Stimulated activated CD4-positive, alpha-beta T cell treated with anti-CD3 and anti-CD28 coated beads, Interleukin-4, amount 100 ng/mL, for 24 hours (primary cell): Measurements from ENCODE around the gene ELOB.

ENCODE experiments used
- DNase-seq: peaks from one replicate; pipeline ENCODE4 v3.0.0-alpha.2; 2020

The ELOB gene

DNA sequence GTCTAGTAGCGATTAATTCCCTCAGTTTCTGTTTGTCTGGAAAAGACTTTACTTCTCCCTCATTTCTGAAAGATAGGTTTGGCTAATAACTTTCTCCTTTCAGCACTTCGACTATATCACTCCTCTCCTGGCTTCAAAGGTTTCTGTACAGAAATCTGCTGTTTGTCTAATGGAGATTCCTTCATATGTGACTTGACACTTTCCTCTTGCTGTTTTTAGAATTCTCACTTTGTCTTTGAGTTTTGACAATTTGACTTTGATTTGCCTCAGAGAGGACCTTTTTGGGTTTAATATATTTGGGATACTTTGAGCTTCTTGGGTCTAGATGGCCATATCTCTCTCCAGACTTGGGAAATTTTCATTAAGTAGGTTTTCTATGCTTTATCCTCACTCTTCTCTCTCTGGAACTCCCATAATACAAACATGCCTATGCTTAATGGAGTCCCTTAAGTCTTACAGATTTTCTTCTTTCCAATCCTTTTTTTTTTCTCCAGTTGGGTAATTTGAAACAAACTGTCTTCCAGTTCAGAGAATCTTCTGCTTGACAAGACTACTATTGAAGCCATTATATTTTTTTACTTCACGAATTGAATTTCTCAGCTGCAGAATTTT lies 32.2 kb upstream of the ELOB start:
- no peak for DNase-seq

DNA sequence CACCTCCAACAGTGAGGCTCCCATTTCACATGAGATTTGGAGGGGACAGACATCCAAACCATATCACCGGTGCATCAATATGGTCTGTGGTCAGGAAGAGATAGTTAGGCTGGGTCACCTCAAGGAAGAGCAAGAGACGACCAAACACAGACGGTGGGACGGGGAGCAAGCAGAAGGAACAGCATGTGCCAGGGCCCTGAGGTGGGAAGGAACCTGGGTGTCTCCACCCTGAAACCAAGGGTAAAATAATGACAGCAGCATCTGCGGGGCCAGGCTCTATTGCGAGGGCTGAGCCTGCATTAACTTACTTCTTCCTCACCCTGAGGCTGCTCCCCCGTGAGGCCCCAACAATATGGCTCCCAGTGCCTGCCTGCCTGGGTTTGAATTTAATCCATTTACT lies 31.1 kb upstream of the ELOB start:
- DNase-seq = no peak

DNA sequence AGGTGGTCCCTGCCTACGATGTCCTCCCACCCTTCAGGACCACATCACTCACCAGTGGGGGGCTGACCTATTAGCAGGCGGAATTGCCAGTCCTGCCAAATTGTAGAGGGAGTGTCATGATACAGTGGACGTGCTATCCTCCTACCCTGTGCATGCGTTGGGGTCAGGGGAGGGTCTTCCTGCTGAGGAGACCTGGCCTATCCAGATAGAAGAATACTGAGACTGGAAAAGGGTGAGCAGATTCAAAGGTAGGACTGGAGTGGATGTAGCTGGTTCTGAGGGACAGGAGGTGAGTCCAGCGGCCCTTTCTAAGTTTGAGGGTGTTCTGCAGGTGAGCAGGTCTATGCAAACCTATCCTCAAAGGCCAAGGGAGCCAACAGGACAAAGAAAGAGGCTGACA lies 29.2 kb upstream of the ELOB start:
- DNase-seq = no peak

DNA sequence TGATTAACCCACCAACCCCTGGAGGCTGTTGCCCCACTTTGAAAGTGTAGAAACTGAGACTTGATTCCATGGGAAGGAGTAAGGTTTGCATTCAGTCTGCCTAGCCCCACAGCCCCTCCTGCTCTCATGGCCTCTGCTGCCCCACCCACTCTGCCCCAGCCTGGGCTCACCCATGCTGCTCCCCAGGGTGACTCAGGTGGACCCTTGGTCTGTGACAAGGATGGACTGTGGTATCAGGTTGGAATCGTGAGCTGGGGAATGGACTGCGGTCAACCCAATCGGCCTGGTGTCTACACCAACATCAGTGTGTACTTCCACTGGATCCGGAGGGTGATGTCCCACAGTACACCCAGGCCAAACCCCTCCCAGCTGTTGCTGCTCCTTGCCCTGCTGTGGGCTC lies 27.6 kb upstream of the ELOB start:
- DNase-seq = no peak

DNA sequence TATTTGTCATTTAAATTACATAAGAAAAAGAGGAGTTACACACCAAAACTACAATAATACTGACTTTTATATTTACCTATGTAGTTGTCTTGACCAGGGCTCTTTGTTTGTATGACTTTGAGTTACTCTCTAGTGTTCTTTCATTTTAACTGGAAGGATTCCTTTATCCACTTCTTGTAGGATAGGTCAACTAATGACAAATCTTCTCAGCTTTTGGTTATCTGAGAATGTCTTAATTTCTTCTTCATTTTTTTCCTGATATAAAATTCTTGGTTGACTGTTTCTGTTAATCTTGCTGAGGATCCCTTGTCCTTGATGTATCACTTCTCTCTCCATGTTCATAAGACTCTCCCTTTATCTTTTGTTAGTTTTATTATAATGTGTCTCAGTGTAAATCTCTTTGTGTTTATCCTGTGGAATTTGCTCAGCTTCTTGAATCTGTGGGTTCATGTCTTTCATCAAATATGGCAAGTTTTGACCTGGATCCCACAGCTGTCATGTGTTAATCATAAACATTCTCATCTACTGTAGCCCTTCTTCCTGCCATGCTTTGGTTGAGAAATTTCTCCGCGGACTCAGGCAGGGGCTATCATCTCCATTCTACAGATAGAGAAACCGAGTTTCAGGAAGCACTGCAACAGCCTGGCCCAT lies 26.6 kb upstream of the ELOB start:
- no peak for DNase-seq

DNA sequence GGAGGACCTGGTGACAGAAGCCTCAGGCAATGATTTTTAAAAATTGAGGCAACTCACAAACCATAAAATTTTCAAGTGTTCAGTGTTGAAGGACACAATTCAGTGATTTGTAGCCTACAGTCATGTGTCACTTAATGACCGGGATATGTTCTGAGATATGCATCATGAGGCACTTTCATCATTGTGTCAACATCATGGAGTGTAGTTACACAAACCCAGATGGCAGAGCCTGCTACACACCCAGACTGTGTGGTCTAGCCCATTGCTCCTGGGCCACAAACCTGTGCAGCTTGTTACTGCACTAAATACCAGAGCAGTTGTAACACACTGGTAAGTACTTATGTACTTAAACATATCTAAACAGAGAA lies 22.8 kb upstream of the ELOB start:
- DNase-seq = no peak

DNA sequence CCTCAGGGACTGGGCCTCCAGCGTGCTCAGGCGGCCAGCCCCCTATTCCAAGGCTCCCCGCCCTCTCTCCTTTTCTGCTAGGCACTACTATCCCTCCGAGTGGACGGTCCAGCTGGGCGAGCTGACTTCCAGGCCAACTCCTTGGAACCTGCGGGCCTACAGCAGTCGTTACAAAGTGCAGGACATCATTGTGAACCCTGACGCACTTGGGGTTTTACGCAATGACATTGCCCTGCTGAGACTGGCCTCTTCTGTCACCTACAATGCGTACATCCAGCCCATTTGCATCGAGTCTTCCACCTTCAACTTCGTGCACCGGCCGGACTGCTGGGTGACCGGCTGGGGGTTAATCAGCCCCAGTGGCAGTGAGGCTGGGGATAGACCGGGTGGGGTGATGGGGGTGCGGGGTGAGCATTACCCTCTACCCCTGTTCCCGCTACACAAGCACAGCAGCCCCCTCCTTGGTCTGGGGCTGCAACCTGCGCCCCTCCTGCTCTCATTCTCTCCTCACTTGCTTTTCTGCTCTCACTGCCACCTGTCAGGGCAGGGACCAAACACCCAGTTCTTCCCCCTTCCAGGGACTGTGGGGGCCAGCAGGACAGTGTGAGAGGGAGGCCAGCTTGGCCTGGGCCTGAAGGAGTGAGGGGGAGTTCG lies 22.3 kb upstream of the ELOB start:
- DNase-seq = no peak

DNA sequence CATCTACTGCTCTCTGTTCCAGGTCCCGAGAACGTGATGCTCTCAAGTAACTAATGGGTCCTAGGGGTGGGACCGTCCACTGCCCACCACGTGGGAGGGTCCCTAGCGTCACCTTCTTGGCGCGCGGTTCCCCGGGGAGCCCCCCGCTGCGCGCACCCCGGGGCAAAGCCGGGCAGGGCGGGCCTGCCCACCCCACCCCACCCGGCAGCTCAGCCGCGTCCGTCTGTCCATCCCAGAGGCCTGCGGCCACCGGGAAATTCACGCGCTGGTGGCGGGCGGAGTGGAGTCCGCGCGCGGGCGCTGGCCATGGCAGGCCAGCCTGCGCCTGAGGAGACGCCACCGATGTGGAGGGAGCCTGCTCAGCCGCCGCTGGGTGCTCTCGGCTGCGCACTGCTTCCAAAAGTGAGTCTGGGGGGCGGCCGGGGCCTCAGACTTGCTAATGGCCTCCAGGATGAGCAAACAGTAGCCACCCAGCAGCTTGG lies 21.7 kb upstream of the ELOB start:
- no peak for DNase-seq

DNA sequence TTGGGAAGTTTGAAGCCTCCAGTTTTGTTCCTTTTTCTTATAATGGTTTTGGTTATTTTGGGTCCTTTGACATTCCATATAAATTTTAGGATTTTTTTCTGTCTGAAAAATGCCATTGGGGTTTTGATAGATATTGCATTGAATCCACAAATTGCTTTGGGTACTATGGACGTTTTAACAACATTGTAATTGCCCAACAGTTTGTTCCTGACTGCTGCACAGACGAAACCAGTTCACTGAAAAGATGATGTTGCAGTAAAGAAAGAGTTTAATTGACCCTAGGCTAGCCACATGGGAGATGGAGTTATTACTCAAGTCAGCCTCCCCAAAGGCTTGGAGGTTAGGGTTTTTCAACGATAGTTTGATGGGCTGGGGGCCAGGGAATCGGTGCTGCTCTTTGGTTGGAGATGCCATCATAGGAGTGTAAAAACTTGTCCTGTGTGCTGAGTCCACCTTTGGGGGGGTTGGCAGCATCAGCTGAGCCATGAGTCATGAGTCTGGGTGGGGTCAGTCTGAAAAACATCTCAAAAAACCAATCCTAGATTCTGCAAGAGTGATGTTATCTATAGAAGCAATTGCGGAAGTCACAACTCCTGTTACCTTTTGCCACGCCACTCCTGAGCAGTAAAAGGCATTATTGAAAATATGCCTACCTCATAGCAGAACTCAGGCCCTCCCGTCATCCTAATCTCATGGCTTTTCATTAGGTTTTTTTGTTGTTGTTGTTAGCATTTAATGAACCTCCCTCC lies 18.5 kb upstream of the ELOB start:
- DNase-seq = no peak

DNA sequence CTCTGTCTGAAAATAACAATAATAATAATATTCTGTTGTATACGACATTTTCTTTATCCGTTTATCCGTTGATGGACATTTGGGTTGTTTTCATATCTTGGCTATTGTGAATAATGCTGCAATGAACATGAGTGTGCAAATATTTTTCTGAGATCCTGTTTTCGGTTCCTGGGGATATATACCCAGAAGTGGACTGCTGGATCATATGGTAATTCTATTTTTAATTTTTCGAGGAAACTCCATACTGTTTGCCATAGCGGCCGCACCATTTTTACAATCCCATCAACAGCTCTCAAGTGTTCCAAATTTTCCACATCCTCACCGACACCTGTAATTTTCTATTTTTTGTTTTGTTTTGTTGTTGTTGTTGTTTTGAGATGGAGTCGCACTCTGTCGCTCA lies 15.9 kb upstream of the ELOB start:
- no peak for DNase-seq

DNA sequence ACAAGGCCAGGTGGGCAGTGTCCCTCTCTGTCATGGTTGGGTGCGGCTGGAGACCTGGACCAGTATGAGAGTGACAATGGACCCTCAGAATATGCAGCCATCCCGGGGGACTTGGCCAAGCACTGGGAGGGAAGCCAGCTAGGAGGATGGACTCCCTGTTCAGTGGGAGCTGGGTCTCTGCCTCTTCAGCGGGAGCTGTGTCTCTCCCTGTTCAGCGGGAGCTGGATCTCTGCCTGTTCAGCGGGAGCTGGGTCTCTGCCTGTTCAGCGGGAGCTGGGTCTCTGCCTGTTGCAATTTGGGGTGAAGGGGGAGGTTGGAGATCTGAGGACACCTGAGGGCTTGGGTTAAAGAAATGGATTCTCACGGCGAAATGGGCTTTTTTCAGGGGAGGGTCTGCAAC lies 14.1 kb upstream of the ELOB start:
- DNase-seq = no peak

DNA sequence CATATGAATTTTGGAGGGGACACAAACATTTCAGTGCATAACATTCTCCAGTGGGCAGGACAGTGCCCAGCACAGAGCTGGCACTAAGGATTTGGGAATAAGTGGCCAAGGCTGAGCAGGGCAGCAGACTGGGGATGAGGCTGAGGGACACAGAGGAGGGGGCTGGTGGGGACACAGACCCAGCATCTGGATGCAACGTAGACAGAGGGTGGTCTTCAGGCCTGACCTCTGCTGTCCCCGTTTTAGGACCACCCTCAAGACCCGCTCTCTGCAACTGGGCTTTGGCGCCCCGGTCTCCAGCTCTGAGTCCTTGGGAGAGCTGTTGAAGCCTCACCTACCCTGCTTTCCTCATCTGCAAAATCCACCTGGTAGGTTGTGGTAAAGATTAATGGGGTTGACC lies 13.6 kb upstream of the ELOB start:
- DNase-seq = no peak

DNA sequence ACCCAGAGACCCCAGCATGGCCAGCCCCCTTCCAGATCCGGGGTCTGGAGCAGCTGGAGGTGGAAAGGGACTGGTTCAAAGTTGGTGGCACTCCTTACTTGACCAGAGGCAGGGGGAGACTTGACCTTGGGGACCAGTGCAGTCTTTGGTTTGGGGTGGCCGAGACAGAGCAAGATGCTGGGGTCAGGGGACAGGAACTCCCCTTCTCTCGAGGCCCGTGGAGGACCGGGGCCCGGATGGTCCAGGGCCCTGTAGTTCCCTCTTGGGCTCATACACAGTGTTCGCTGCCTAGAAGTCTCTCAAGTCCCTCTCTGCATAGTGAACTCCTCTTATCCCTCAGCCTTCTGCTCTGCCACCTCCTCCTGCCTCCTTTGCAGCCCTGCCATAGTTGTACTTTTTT lies 10.9 kb upstream of the ELOB start:
- no peak for DNase-seq

DNA sequence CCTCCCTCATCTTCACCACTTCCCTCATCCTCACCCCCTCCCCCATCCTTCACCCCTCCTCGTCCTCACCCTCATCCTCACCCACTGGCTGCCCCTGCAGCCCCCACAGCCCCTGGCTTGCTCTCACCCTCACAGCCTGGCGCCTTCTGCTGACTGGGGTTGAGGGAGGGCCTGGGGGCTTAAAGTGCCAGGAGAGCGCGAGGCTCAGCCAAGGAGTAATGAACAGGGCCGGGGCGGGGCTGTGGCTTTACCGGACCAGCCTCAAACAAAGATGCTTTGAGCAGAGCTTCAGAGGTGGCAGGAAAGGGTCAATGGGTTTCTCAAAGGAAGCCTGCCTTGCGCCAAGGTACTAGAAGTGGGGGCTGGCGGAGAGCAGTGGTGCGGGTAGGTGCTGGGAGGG lies 10.3 kb upstream of the ELOB start, which contains the start of gene PRSS33:
TSS of gene PRSS33 (minus strand) at position 155 of the 400 bp plus-strand sequence. CDS start 1,013 bp downstream, outside the sequence.
- no peak for DNase-seq

DNA sequence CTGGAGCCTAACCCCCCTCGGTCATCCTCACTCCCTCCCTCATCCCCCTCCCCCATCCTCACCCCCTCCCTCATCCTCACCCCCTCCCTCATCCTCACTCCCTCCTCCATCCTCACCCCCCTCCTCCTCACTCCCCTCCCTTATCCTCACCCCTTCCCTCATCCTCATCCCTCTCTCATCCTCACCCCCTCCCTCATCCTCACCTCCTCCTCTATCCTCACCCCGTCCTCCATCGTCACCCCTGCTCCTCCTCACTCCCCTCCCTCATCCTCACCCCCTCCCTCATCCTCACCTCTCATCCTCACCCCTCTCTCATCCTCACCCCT lies 9.7 kb upstream of the ELOB start:
- no peak for DNase-seq

DNA sequence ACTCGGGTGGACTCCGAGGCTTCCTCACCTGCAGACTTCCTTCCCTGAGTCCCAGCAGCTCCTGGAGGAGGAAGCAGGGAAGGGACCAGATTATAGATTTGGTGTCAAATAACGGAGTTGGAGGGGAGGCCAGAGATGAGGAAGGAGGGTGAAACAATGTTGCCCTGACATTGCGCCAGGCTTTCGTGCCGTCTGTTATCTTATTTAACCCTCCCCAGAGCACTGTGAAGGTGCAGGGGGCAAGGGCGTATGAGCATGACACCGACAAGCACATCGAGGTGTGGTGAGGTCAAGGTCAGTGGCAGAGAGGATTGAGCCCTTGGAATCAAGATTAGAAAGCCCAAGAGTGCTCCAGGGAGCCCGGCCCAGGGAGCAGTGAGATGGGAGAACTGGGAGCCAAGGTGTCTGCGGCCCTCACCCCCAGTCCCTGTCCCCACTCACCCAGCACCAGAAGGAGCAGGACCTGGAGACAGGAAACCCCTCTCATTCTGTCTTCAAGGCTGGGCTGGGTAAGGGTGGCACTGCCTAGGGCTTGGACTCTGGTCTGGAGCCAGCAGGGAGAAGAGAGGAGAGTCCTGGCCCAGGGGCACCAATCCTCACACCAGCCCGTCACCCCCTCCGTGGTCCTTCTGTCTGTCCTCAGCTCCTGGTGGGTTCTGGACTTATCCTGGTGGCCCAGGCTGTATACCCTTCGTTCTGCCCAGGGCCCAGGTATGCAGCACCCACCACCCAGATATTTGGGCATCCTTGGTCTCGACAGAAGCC lies 9.2 kb upstream of the ELOB start:
- DNase-seq = no peak

DNA sequence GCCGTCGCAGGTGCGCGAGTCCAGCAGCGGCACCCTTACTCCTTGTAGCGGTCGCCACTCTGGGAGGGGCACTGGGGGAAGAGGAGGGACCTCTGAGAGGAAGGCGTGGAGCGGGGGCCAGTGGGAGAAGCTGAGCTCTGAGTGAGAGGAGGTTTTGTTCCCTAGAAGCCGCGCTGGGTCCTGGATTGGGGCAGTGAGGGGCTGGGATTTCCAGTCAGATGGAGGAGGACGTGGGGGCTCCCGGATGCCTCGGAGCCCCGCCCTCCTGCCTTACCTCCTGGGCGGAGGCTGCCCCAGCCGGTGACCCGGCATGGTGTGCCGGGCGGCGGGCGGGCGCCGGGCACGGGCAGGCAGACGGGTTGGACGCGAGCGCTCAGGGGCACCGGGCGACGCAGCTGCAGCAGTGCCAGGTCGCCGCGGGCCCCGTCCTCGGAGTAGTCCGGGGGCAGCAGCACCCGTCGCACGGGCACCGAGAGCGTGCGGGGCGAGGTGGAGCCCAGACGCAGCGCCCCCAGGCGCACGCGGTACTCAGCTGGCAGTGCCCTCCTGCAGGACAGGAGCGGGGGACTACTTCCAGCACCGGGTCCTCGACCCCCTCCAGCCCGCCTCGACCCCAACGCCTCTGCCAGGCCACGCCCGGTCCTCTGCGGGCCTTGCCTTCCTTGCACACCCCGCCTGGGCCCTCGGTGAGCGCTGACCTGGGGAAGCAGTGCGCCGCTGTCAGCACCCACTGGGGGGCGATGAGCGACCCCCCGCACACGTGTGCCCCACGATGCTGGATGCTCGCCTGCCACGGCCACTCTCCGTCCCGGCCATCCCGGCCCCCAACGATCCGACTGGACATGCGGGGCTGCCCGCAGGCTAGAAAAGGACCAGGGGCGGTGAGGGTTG lies 8.3 kb upstream of the ELOB start:
- DNase-seq = peak; percentile 33

DNA sequence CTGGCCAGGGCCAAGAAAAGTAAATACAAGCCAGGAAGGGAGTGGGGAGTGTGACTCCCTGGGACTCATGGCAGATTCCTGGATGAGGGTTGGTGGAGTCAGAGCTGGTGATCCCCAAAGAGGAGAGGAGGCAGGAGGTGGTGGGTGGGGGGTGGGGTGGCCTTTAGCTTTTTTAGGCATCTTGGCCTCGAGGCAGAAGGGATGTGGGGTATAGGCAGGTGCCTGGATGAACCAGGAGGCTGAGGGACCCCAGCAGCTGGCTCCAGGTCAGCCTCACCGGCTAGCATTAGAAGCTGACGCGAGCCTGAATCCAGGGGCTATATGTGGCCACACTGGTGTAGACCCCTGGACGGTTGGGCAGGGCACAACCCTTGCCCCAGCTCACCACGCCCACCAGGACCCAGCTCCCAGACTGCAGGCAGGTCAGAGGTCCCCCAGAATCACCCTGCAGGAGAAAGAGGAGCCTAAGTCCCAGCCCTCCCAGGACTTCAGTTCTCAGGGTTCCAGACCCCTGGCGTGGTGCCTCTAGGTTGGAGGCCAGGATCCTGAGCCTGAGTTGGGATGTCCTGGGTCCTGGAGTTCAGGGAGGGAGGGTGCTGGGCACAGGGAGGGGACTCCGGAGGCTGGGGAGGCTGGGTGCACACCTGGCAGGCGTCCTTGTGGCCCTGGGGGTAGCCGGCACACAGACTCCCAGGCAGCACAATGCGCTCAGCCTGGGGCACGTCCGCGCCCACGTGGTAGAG lies 7.4 kb upstream of the ELOB start:
- DNase-seq = no peak

DNA sequence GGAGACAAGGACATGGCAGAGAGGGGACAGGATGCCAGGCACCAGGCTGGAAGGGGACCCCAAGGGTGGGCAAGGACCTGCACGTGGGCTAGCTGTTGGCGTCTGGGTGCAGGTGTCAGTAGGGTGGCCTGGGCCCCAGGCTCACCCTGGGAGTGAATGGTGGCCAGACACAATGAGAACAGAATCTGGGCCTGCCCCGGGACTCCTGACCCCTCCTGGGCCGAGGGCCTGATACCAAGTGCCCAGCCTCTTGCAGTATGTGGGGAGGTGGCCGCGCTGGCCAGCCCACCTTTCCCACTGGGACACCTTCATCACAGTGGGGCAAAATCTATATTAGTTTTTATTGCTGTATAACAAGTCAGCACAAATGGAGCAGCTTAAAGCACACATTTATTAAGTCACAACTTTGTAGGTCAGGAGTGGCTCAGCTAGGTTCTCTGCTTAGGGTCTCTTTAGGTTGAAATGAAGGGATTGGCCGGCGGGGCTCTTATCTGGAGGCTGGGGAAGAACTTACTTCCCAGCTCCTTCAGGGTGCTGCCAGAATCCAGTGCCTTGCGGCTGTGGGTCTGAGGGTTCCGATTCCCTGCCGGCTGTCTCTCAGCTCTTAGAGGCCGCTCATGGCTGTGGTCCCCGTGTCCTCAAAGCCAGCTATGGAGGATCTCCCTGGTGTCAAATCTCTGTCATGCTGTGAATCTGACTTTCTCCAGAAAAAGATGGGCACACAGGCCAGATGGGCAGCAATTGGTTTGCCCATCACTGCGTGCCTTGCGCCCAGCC lies 6.7 kb upstream of the ELOB start:
- DNase-seq = no peak

DNA sequence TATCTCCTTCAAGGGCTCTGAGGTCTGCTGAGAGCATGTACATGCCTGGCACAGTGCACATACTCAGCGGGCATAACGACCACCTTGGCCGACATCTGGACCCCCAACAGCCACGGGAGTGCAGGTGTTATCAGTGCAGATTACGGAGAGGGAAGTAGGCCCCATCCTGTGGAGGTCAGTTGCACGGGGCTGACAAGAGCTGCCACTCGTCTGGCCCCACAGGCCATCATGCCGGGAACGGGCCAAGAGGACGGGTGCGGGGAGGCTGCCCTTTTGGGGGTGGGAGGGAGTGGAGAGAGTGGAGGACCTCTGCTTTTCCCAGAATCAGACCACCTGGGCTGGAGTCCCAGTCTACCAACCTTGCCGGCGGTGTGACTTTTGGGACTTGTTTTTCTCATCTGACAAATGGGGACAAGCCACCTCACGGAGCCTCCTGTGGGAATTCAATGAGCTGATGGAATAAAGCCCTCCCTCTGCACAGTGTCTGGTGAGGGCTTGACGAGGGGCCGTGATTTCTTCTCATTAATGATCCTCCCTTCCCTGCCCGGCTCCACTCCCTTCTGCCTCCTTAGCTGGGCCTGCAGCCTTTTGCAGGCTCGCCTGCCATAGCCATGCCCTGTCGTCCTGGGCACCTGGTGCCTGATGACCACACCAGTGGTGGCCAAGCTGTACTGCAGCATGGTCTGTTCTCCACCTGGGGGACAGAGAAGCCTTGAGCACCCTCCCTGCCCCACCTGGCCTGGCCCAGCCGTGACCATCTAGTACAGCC lies 5.7 kb upstream of the ELOB start:
- DNase-seq = no peak
